ENCODE measurements around the gene WWOX. TPM values are rescaled to one million over a fixed set of nuclear protein-coding genes. Genes with fewer than 3 reads are reported as not detected.

WWOX gene
- total and polyA plus RNA-seq, 3 donors from 2014 or later = 20.6 to 76.7 (median 64.1) TPM

DNA sequence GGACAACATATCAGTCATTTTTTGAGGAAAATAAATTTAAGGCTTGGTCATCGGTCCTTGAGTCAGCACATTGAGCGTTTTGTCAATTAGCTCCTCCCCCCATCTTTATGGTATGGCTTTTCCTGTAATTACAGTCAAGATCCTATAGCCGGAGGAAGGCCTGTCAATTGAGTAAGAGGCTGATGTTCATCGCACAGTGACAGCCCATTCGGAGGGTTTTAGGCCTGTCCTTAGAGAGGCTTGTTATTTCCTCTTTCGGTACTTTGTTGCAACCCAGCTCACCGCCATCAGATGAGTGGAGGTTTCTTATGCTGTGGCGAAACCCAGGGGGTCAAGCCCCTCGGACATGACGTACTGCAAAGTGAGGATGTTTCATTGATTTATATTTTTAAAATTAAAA is 395.2 kb downstream of the WWOX start:
- Histone ChIP-seq H3K36me3 (ENCODE audit: low read depth, missing control alignments) (no peaks in the 10 kb centered on the region), H3K9me3 (no peaks in the 10 kb centered on the region), H3K4me1 (no peaks in the 10 kb centered on the region), H3K4me3 (no peak overlapping the region), H3K27me3 (no peaks in the 10 kb centered on the region), H3K27ac (no peak overlapping the region)
- intact Hi-C loops (cut with DNase I; ENCODE audit: low total_unique reads) = no loop called here
- TF ChIP-seq POLR2A (IDR thresholded peaks at IDR 0.05) = no peak
- TF ChIP-seq, protein P1, sequence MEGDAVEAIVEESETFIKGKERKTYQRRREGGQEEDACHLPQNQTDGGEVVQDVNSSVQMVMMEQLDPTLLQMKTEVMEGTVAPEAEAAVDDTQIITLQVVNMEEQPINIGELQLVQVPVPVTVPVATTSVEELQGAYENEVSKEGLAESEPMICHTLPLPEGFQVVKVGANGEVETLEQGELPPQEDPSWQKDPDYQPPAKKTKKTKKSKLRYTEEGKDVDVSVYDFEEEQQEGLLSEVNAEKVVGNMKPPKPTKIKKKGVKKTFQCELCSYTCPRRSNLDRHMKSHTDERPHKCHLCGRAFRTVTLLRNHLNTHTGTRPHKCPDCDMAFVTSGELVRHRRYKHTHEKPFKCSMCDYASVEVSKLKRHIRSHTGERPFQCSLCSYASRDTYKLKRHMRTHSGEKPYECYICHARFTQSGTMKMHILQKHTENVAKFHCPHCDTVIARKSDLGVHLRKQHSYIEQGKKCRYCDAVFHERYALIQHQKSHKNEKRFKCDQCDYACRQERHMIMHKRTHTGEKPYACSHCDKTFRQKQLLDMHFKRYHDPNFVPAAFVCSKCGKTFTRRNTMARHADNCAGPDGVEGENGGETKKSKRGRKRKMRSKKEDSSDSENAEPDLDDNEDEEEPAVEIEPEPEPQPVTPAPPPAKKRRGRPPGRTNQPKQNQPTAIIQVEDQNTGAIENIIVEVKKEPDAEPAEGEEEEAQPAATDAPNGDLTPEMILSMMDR (IDR thresholded peaks at IDR 0.05) = no peak
- 87 to 94% methylated on average over 10 of the region's 10 CpGs for WGBS, 2 donors
- no peak for DNase-seq

DNA sequence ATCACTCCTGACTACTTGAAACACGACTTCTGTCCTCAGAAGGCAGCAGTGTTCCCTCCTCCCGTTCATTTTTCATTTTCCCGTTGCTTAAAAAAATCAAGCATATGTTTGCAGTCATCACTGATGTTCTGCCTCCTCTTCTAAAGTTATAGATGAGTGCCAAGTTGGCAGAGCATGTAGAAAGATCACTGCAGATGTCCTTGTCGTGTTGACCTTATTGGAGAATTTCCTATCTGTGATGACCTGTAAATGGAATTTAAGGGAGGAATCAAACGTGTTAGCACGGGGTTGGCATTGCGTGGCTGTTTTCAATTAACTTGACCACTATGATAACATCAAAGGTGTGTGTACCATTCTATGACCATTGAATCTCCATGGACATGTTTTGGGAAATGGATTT is 396.7 kb downstream of the WWOX start:
- Histone ChIP-seq H3K27ac (no peak overlapping the region), H3K27me3 (no peaks in the 10 kb centered on the region), H3K36me3 (ENCODE audit: low read depth, missing control alignments) (no peaks in the 10 kb centered on the region), H3K9me3 (no peaks in the 10 kb centered on the region), H3K4me3 (no peak overlapping the region), H3K4me1 (no peaks in the 10 kb centered on the region)
- no peak for DNase-seq
- no peak for TF ChIP-seq POLR2A (IDR thresholded peaks at IDR 0.05)
- TF ChIP-seq, protein P1 (IDR thresholded peaks at IDR 0.05) = no peak
- WGBS, 2 donors = 87 to 92% methylated on average over 7 of the region's 7 CpGs
- intact Hi-C loops (cut with DNase I; ENCODE audit: low total_unique reads) = no loop called here

DNA sequence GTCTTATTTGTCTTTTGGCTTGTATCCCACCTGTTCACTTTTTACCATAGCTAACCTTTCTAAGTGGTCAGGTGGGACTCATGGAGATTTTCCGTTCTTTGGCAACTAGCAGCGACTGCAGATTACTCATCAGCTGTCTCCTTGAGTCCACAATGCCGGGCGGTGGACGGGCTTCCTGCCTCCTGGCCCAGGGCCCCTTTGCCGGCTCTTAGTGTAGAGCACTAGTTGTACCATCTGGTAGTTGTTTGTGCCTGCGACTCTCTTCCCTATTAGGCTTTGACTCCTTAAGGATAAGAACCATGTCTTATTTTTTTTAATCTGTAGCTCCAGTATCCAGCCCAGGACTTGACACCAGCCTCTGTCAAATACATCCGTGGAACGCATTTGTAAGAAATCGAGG is 399.9 kb downstream of the WWOX start:
- intact Hi-C loops (cut with DNase I; ENCODE audit: low total_unique reads) = no loop called here
- H3K27ac ChIP-seq = peak overlapping the region in 1 of 2 donors; percentile 36
- H3K4me1 ChIP-seq = peaks cover 13% of the 10 kb centered on the region
- 40 to 57% methylated on average over 10 of the region's 10 CpGs for WGBS, 2 donors
- no peaks in the 10 kb centered on the region for H3K36me3 ChIP-seq (ENCODE audit: low read depth, missing control alignments)
- H3K27me3 ChIP-seq = no peaks in the 10 kb centered on the region
- no peaks in the 10 kb centered on the region for H3K9me3 ChIP-seq
- TF ChIP-seq, protein P1 (IDR thresholded peaks at IDR 0.05) = no peak
- H3K4me3 ChIP-seq = no peak overlapping the region
- DNase-seq = peak; percentile 28

DNA sequence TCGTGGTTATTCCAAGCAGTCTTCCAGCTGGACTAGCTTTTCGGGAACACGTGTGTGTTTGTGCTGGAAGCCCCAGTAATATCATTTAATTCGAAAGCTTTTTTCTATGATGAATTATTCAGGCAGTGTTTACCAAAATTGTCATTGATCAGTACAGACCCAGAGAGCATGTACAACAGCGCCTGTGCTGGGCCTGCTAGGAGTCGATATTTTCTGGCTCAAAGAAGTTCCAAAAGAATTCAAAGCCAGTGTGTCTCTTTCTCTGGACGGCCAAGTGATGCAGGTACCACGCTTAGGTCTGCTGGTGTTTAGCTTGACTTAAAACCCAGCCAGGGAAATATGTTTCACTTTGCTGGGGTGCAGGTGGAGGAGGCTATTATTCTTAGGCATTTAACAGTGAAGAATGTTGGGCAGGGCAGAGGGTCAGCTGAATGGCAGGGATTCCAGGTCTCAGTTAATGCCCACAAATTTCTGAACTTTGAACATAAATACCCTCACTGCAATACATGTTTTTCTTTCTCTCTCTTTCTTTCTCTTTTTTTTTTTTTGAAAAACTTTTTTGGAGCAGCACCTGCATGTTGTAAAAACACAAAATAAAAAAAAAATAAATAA is 401.3 kb downstream of the WWOX start:
- Histone ChIP-seq H3K27ac (no peak overlapping the region), H3K36me3 (ENCODE audit: low read depth, missing control alignments) (no peaks in the 10 kb centered on the region), H3K27me3 (no peaks in the 10 kb centered on the region), H3K4me1 (peaks cover 13% of the 10 kb centered on the region), H3K9me3 (no peaks in the 10 kb centered on the region), H3K4me3 (no peak overlapping the region)
- no peak for DNase-seq
- WGBS, 2 donors = 79 to 84% methylated on average over 8 of the region's 8 CpGs
- intact Hi-C loops (cut with DNase I; ENCODE audit: low total_unique reads) = no loop called here
- TF ChIP-seq, protein P1 (IDR thresholded peaks at IDR 0.05) = no peak
- TF ChIP-seq POLR2A (IDR thresholded peaks at IDR 0.05) = no peak

DNA sequence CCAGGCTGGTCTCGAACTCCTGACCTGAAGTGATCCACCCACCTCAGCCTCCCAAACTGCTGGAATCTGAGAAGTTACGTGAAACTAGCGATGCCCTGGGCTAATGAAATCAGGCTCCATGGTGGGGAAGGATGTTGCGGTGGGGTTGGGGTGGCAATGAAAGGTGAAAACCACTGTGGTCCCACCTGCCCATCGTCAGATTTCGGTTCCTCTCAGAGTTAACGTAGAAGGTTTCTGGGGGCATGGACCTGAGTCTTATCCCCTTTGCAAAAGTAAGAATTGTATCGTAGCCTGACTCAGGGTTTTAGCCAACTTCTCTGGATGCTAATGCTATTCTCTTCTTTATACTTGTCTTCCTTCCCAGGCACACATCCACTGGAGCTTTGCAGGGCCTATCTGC is 402.3 kb downstream of the WWOX start:
- intact Hi-C loops (cut with DNase I; ENCODE audit: low total_unique reads) = no loop called here
- Histone ChIP-seq H3K4me1 (peaks cover 13% of the 10 kb centered on the region), H3K27me3 (no peaks in the 10 kb centered on the region), H3K4me3 (no peak overlapping the region), H3K36me3 (ENCODE audit: low read depth, missing control alignments) (no peaks in the 10 kb centered on the region), H3K27ac (no peak overlapping the region), H3K9me3 (no peaks in the 10 kb centered on the region)
- TF ChIP-seq, protein P1 (IDR thresholded peaks at IDR 0.05) = no peak
- TF ChIP-seq POLR2A (IDR thresholded peaks at IDR 0.05) = no peak
- 93 to 97% methylated on average over 8 of the region's 8 CpGs for WGBS, 2 donors
- DNase-seq = no peak
